Astrocyte of the hippocampus (primary cell): ENCODE measurements around the gene TMEM139.
"Not testable (repeated sequence)": the region's sequence is repeated elsewhere in the genome, so short reads cannot be mapped to it uniquely, and the experiment has no call there.

Source experiments
- DNase-seq: peaks from one replicate; pipeline ENCODE4 v3.0.0; 2011; ENCODE audit warnings: low read depth, low spot score

TMEM139 gene

GRCh38 chr7:143258831-143259230, 25.9 kb upstream of the TMEM139 start:
- no peak for DNase-seq

GRCh38 chr7:143259765-143260164, 25.0 kb upstream of the TMEM139 start:
- no peak for DNase-seq

GRCh38 chr7:143261901-143262300, 22.9 kb upstream of the TMEM139 start:
- no peak for DNase-seq

- peak; percentile 86 for DNase-seq
Measured at GRCh38 chr7:143263266-143264195, 21.2 kb upstream of the TMEM139 start, which contains the start of gene GSTK1. Gene GSTK1 (plus strand): TSS chr7:143263441. CDS start chr7:143263514, 73 bp downstream.

- not testable (repeated sequence) for DNase-seq
Measured at GRCh38 chr7:143264196-143264568, 20.6 kb upstream of the TMEM139 start.

GRCh38 chr7:143265017-143265693, 19.6 kb upstream of the TMEM139 start:
- DNase-seq, result no peak

GRCh38 chr7:143269251-143269650, 15.5 kb upstream of the TMEM139 start:
- no peak for DNase-seq

GRCh38 chr7:143271240-143271639, 13.5 kb upstream of the TMEM139 start:
- no peak for DNase-seq

GRCh38 chr7:143272871-143273270, 11.9 kb upstream of the TMEM139 start:
- no peak for DNase-seq

GRCh38 chr7:143279186-143280098, 5.3 kb upstream of the TMEM139 start:
- peak; percentile 92 for DNase-seq

GRCh38 chr7:143280160-143280559, 4.6 kb upstream of the TMEM139 start:
- no peak for DNase-seq

GRCh38 chr7:143280566-143280965, 4.2 kb upstream of the TMEM139 start:
- DNase-seq, result no peak

- no peak for DNase-seq
Measured at GRCh38 chr7:143281529-143281928, 3.2 kb upstream of the TMEM139 start.

- no peak for DNase-seq
Measured at GRCh38 chr7:143282124-143282523, 2.6 kb upstream of the TMEM139 start.

- DNase-seq, result no peak
Measured at GRCh38 chr7:143283381-143283780, 1.4 kb upstream of the TMEM139 start.

- DNase-seq, result no peak
Measured at GRCh38 chr7:143285470-143285778, 666 bp downstream of the TMEM139 start.

- DNase-seq, result no peak
Measured at GRCh38 chr7:143285806-143286521, 1.2 kb downstream of the TMEM139 start.

- no peak for DNase-seq
Measured at GRCh38 chr7:143286522-143286890, 1.7 kb downstream of the TMEM139 start.

GRCh38 chr7:143287339-143287934, 2.7 kb downstream of the TMEM139 start:
- no peak for DNase-seq

- DNase-seq, result peak; percentile 99
Measured at GRCh38 chr7:143287935-143288826, 3.4 kb downstream of the TMEM139 start, which contains the start of gene CASP2. Gene CASP2 (plus strand): TSS chr7:143288351. CDS start chr7:143288456, 105 bp downstream.
